Trophoblast cell (in vitro differentiated cells and primary cell): ENCODE results near the gene NCAM1.

Experiments
- DNase-seq, 2 donors: peaks; one replicate each; pipeline ENCODE4 v3.0.0-alpha.2; 2016
- H2AFZ ChIP-seq: 2 replicates; pipeline ENCODE4 v1.6.1; 2013; ENCODE audit warnings: low read length, moderate library complexity, mild to moderate bottlenecking; ENCODE audit not compliant: insufficient read depth, poor library complexity
- H2AK5ac ChIP-seq: 2 replicates; pipeline ENCODE4 v1.6.1; 2013; ENCODE audit warnings: mild to moderate bottlenecking, low read length
- H2BK120ac ChIP-seq: 2 replicates; pipeline ENCODE4 v1.6.1; 2013; ENCODE audit warnings: low read length, mild to moderate bottlenecking, moderate library complexity; ENCODE audit not compliant: insufficient read depth, poor library complexity
- H2BK12ac ChIP-seq: 2 replicates; pipeline ENCODE4 v1.6.1; 2013; ENCODE audit warnings: mild to moderate bottlenecking, low read length, moderate library complexity
- H2BK5ac ChIP-seq: 2 replicates; pipeline ENCODE4 v1.6.1; 2013; ENCODE audit warnings: low read length, low read depth, moderate library complexity, mild to moderate bottlenecking; ENCODE audit not compliant: poor library complexity
- H3K14ac ChIP-seq: 2 replicates; pipeline ENCODE4 v1.6.1; 2013; ENCODE audit warnings: mild to moderate bottlenecking, low read length
- H3K18ac ChIP-seq: 2 replicates; pipeline ENCODE4 v1.6.1; 2013; ENCODE audit warnings: mild to moderate bottlenecking, low read length
- H3K23ac ChIP-seq: 2 replicates; pipeline ENCODE4 v1.6.1; 2013; ENCODE audit warnings: low read length
- H3K27ac ChIP-seq: 2 replicates; pipeline ENCODE4 v1.5.1; 2013; ENCODE audit warnings: low read depth, mild to moderate bottlenecking, inconsistent platforms, low read length, moderate library complexity
- H3K27me3 ChIP-seq: 2 replicates; pipeline ENCODE4 v1.6.1; 2013; ENCODE audit warnings: inconsistent platforms, mild to moderate bottlenecking, low read length, moderate library complexity; ENCODE audit not compliant: insufficient read depth
- H3K36me3 ChIP-seq, 2 experiments: 1 replicate in 1 of 2; 2 replicates in 1 of 2; pipeline ENCODE4 v1.6.1; 2013; ENCODE audit warnings: low read length in 2 of 2, mild to moderate bottlenecking in 2 of 2, moderate library complexity in 1 of 2; ENCODE audit not compliant: insufficient read depth in 2 of 2, control insufficient read depth in 1 of 2
- H3K4ac ChIP-seq: 2 replicates; pipeline ENCODE4 v1.6.1; 2013; ENCODE audit warnings: low read depth, mild to moderate bottlenecking, low read length, moderate library complexity
- H3K4me1 ChIP-seq, 2 experiments: 1 replicate in 1 of 2; 2 replicates in 1 of 2; pipeline ENCODE4 v1.6.1; 2013; ENCODE audit warnings: low read length in 2 of 2, mild to moderate bottlenecking in 2 of 2, moderate library complexity in 1 of 2; ENCODE audit not compliant: insufficient read depth in 2 of 2, control insufficient read depth in 1 of 2
- H3K4me2 ChIP-seq: 2 replicates; pipeline ENCODE4 v1.6.1; 2013; ENCODE audit warnings: inconsistent platforms, mild to moderate bottlenecking, low read length, moderate library complexity
- H3K4me3 ChIP-seq: 2 replicates; pipeline ENCODE4 v1.5.1; 2013; ENCODE audit warnings: mild to moderate bottlenecking, low read depth, low read length, inconsistent platforms
- H3K79me1 ChIP-seq: one replicate; pipeline ENCODE4 v1.6.1; 2013; ENCODE audit warnings: low read length
- H3K79me2 ChIP-seq: 2 replicates; pipeline ENCODE4 v1.6.1; 2013; ENCODE audit warnings: low read length, mild to moderate bottlenecking; ENCODE audit not compliant: control insufficient read depth, insufficient read depth, poor library complexity
- H3K9ac ChIP-seq: 2 replicates; pipeline ENCODE4 v1.6.1; 2013; ENCODE audit warnings: mild to moderate bottlenecking, low read length
- H3K9me3 ChIP-seq: 2 replicates; pipeline ENCODE4 v1.6.1; 2013; ENCODE audit warnings: low read depth, mild to moderate bottlenecking, control low read depth, inconsistent platforms, low read length; ENCODE audit not compliant: insufficient read depth
- H4K12ac ChIP-seq: 2 replicates; pipeline ENCODE4 v1.6.1; 2013; ENCODE audit warnings: low read depth, mild to moderate bottlenecking, low read length, moderate library complexity
- H4K8ac ChIP-seq: 2 replicates; pipeline ENCODE4 v1.6.1; 2013; ENCODE audit warnings: low read depth, mild to moderate bottlenecking, low read length, moderate library complexity
- H4K91ac ChIP-seq: one replicate; pipeline ENCODE4 v1.6.1; 2013; ENCODE audit warnings: low read depth, mild to moderate bottlenecking, low read length, moderate library complexity
- WGBS: extraction: QIAGEN DNeasy Blood & Tissue Kit; methylation state at CpG from one replicate; pipeline ENCODE4 v1.1.7; 2013; ENCODE audit warnings: missing lambda C conversion rate; ENCODE audit not compliant: insufficient read length, insufficient coverage; ENCODE audit errors: extremely low coverage; 5-methylcytosine and 5-hydroxymethylcytosine counted together

The NCAM1 gene

DNA sequence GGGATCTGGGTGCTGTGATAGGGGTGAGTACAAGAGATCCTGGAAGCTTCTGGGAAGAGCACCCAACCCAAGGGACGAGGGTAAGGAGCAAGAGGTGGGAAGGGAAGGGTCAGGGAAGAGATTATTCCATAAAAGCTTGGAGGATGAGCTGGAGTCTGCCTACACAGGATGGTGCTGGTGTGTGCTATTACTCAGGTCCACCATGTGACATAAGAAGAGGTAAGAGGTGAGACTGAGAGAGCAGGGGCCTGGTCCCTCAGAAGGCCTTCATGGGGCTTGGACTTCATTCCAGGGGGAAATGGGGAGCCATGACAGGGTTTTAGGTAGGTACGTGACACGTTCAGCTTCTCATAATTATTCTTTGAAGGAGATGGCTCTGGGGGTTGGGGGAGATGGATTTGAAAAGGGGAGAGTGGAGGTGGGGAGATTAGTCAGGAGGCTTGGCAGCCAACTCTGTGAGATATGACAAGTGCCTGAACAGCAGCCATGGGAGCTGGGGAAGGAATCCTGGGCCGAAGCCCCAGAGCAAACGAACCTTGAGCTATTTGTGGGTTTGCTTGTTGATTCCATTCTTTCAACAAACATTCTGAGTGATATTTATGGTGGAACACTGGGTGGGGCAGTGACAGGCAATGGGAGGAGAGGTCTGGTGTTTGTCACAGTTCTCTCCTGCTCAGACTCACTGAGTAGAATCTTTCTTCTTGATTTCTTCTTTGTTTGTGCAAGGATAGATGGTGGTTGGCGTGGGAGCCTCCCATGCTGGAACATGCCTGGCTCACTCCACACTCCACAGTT lies 11.2 kb upstream of the NCAM1 start:
- Histone ChIP-seq H4K8ac (no peak overlapping the region), H3K36me3 (no peaks in the 10 kb centered on the region), H3K18ac (no peak overlapping the region), H2AK5ac (no peak overlapping the region), H3K4ac (no peak overlapping the region), H2AFZ (no peak overlapping the region), H3K4me2 (no peak overlapping the region), H3K79me2 (no peaks in the 10 kb centered on the region), H2BK120ac (no peak overlapping the region), H2BK5ac (no peak overlapping the region), H3K4me1 (no peaks in the 10 kb centered on the region), H4K91ac (no peak overlapping the region), H2BK12ac (no peak overlapping the region), H3K9ac (no peak overlapping the region), H3K79me1 (no peaks in the 10 kb centered on the region), H3K23ac (no peak overlapping the region), H3K14ac (no peak overlapping the region), H3K9me3 (no peaks in the 10 kb centered on the region), H3K27ac (no peak overlapping the region), H4K12ac (no peak overlapping the region), H3K27me3 (no peaks in the 10 kb centered on the region), H3K4me3 (no peak overlapping the region)
- no CpG with 5 or more reads among the region's 6 CpGs for WGBS
- DNase-seq, result no peak

DNA sequence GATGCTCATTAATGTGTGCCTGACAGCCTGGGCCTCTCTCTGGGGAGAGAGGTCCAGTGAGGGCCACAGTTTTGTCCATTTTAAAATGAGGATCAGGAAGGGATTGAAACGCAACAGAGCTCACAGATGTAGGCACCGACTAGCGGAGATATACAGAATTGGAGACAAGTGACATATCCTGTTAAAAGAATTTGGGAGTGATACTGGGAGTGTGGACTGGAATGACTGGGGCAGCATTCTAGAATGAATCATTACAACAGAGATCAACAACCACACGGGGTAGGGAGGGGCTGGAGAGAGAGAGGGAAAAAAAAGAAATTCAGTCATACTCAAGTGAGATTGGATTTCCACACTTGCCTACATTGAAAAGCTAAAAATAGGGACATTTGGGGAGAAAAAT lies 2.5 kb upstream of the NCAM1 start:
- no peaks in the 10 kb centered on the region for H3K9me3 ChIP-seq
- H3K14ac ChIP-seq, result no peak overlapping the region
- no peak overlapping the region for H3K4me3 ChIP-seq
- peak; percentile 6 to 22 for DNase-seq
- no peak overlapping the region for H3K27ac ChIP-seq
- H2AK5ac ChIP-seq, result no peak overlapping the region
- H3K36me3 ChIP-seq, result no peaks in the 10 kb centered on the region
- H3K79me1 ChIP-seq, result no peaks in the 10 kb centered on the region
- no peak overlapping the region for H3K23ac ChIP-seq
- H2BK120ac ChIP-seq, result no peak overlapping the region
- H3K27me3 ChIP-seq, result peaks cover 21% of the 10 kb centered on the region
- no peak overlapping the region for H3K9ac ChIP-seq
- no CpG with 5 or more reads among the region's 4 CpGs for WGBS
- no peak overlapping the region for H2AFZ ChIP-seq
- no peaks in the 10 kb centered on the region for H3K79me2 ChIP-seq
- no peak overlapping the region for H2BK5ac ChIP-seq
- H3K4me2 ChIP-seq, result no peak overlapping the region
- no peak overlapping the region for H3K18ac ChIP-seq
- H2BK12ac ChIP-seq, result no peak overlapping the region
- H4K12ac ChIP-seq, result no peak overlapping the region
- no peak overlapping the region for H4K91ac ChIP-seq
- peaks cover 3 to 14% of the 10 kb centered on the region in 2 experiments for H3K4me1 ChIP-seq
- H4K8ac ChIP-seq, result no peak overlapping the region
- H3K4ac ChIP-seq, result no peak overlapping the region

DNA sequence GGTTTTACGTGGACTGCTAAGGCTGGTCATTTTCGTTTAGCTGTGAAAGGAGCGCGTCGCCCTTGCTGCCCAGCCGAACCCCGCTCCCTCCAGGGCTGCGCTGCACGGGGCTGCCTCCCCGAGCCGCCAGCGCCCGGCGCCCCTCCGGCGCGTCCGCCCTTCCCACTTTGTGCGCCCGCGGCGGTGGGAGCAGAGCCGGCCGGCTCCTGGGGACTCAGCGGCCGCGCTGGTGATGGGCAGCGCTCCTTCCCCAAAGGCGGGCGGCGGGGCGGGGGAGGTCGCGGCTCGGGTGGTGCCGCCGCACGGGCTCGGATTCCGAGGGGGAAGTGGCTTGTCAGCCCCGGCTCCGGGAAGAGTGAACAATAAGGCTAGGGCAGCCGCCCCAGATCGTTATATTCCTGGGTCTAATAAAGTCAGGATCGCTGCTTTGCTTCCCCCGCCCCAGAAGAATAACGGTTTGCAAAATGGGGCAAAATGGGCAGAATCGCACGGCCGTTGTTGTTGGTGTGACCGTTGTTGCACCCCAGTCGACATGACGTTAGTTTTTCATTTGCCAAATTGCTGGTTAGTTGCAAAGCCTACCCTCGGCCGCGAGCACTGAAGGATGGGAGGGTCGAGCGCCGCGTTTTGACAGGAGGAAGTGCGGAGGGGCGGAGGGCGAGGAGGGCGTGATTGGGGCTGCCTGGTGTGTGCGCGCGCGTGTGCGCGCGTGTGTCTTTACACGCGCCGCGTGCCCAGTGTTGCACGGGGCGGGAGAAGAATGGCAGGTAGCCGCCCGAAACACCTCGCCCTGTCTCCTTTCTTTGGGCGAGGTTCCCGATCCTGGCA lies 745 bp downstream of the NCAM1 start:
- H4K8ac ChIP-seq, result no peak overlapping the region
- no peak overlapping the region for H3K4ac ChIP-seq
- no peaks in the 10 kb centered on the region for H3K79me2 ChIP-seq
- H3K4me1 ChIP-seq, result peaks cover 3 to 14% of the 10 kb centered on the region in 2 experiments
- no peaks in the 10 kb centered on the region for H3K36me3 ChIP-seq
- no peak overlapping the region for H3K23ac ChIP-seq
- peak overlapping the region; percentile 98 for H3K4me2 ChIP-seq
- H2AK5ac ChIP-seq, result no peak overlapping the region
- H3K27me3 ChIP-seq, result peaks cover 25% of the 10 kb centered on the region
- DNase-seq, result no peak
- no peak overlapping the region for H4K12ac ChIP-seq
- H2AFZ ChIP-seq, result no peak overlapping the region
- H2BK120ac ChIP-seq, result no peak overlapping the region
- no peak overlapping the region for H3K9ac ChIP-seq
- H3K9me3 ChIP-seq, result no peaks in the 10 kb centered on the region
- H3K4me3 ChIP-seq, result peak overlapping the region; percentile 72
- no CpG with 5 or more reads among the region's 82 CpGs for WGBS
- H3K79me1 ChIP-seq, result no peaks in the 10 kb centered on the region
- no peak overlapping the region for H3K18ac ChIP-seq
- H2BK12ac ChIP-seq, result no peak overlapping the region
- H3K27ac ChIP-seq, result no peak overlapping the region
- H4K91ac ChIP-seq, result no peak overlapping the region
- no peak overlapping the region for H3K14ac ChIP-seq
- H2BK5ac ChIP-seq, result no peak overlapping the region

DNA sequence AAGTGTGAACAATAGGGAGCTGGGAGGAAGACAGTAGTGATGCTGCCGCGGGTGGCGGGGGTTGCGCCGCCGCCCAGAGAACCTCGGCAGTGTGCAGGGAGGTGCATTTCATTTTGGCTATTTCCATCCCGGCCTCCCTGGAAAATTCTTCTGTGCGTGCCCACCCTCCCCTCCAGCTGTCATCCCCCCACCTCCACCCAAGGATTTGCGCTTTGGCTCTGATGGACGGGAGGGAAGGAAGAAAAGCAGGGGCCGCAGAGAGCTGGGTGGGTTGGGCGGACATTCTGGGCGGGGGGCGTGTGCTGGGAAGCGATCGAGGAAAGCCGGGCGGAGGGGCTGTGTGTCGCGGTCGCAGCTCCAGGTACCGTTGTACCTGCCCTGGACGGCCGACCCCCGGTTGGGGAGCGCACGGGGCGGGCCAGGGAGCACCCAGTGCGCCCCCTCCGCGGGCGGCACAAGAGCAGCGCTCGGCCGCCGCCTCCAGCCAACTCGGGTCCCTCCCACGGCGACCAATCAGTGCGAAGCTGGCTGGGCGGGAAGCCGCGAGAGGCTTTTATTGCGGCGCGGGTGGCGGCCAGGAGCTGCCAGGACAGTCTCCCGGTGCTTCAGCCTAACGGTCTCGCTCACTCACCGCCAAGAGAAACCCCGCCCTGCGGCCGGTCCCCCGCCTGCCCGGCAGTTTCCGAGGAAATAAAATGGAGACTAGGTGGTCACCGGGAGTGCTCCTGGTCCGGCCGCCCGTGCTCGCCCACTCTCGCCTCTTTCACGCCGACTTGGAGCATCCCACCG lies 1.6 kb downstream of the NCAM1 start:
- Histone ChIP-seq H3K9me3 (no peaks in the 10 kb centered on the region), H3K18ac (no peak overlapping the region), H3K79me2 (no peaks in the 10 kb centered on the region), H3K23ac (no peak overlapping the region), H3K9ac (no peak overlapping the region), H3K36me3 (no peaks in the 10 kb centered on the region), H3K14ac (no peak overlapping the region), H3K27ac (no peak overlapping the region), H3K79me1 (no peaks in the 10 kb centered on the region), H3K4me1 (peaks cover 3 to 14% of the 10 kb centered on the region in 2 experiments), H4K91ac (no peak overlapping the region), H4K8ac (no peak overlapping the region), H3K27me3 (peaks cover 25% of the 10 kb centered on the region), H3K4ac (no peak overlapping the region), H2AFZ (peak overlapping the region; percentile 27), H4K12ac (no peak overlapping the region), H2AK5ac (no peak overlapping the region), H2BK5ac (no peak overlapping the region), H2BK12ac (no peak overlapping the region), H3K4me3 (peak overlapping the region; percentile 72), H3K4me2 (peak overlapping the region; percentile 98), H2BK120ac (no peak overlapping the region)
- no CpG with 5 or more reads among the region's 67 CpGs for WGBS
- no peak for DNase-seq
